Kidney epithelial cell (primary cell): ENCODE results near the gene POP4. TPM values are rescaled to one million over a fixed set of nuclear protein-coding genes. Genes with fewer than 3 reads are reported as not detected.

ENCODE experiments used
- DNase-seq: peaks from one replicate; pipeline ENCODE4 v3.0.0-alpha.2; 2010; ENCODE audit warnings: low read depth
- H3K27me3 ChIP-seq: 2 replicates; pipeline ENCODE4 v1.6.0; 2011; ENCODE audit warnings: low read length; ENCODE audit not compliant: control insufficient read depth, insufficient read depth
- H3K36me3 ChIP-seq: 2 replicates; pipeline ENCODE4 v1.5.1; 2011; ENCODE audit warnings: low read length; ENCODE audit not compliant: control insufficient read depth, insufficient read depth
- H3K4me3 ChIP-seq: 2 replicates; pipeline ENCODE4 v1.5.1; 2011; ENCODE audit warnings: low read depth, mild to moderate bottlenecking, control low read depth, low read length
- CTCF ChIP-seq: IDR thresholded peaks from 2 replicates; pipeline ENCODE4 v1.5.1; 2011; ENCODE audit warnings: mild to moderate bottlenecking, moderate library complexity, low read length, control low read depth, inconsistent platforms; ENCODE audit not compliant: insufficient read depth, poor library complexity, severe bottlenecking
- total RNA-seq: library from RNA; depleted of rRNA; stranded (reverse); fragments of >200 nt; gene quantifications from 2 replicates; pipeline ENCODE4 v1.2.3, GENCODE V29; 2015

The POP4 gene
- total RNA-seq, 1 donor from 2014 or later, result 68.1 TPM

- Histone ChIP-seq H3K36me3 (no peaks in the 10 kb centered on the region), H3K27me3 (peaks cover 6% of the 10 kb centered on the region), H3K4me3 (no peak overlapping the region)
- no peak for TF ChIP-seq CTCF
- DNase-seq, result no peak
Observed at GRCh38 chr19:29574510-29574909, 31.6 kb upstream of the POP4 start.

GRCh38 chr19:29576046-29576606, 30.0 kb upstream of the POP4 start:
- Histone ChIP-seq H3K36me3 (no peaks in the 10 kb centered on the region), H3K27me3 (peaks cover 6% of the 10 kb centered on the region), H3K4me3 (no peak overlapping the region)
- no peak for TF ChIP-seq CTCF
- DNase-seq, result no peak

GRCh38 chr19:29576761-29577648, 29.1 kb upstream of the POP4 start:
- DNase-seq, result no peak
- no peak for TF ChIP-seq CTCF
- Histone ChIP-seq H3K27me3 (peaks cover 6% of the 10 kb centered on the region), H3K4me3 (no peak overlapping the region), H3K36me3 (no peaks in the 10 kb centered on the region)

GRCh38 chr19:29577649-29577963, 28.5 kb upstream of the POP4 start:
- TF ChIP-seq CTCF, result no peak
- Histone ChIP-seq H3K27me3 (peaks cover 6% of the 10 kb centered on the region), H3K4me3 (no peak overlapping the region), H3K36me3 (no peaks in the 10 kb centered on the region)
- DNase-seq, result no peak

- Histone ChIP-seq H3K36me3 (no peaks in the 10 kb centered on the region), H3K4me3 (no peak overlapping the region), H3K27me3 (peaks cover 6% of the 10 kb centered on the region)
- DNase-seq, result no peak
- TF ChIP-seq CTCF, result no peak
Observed at GRCh38 chr19:29578349-29578748, 27.7 kb upstream of the POP4 start.

- H3K27me3 ChIP-seq, result peaks cover 6% of the 10 kb centered on the region
- H3K36me3 ChIP-seq, result no peaks in the 10 kb centered on the region
- H3K4me3 ChIP-seq, result no peak overlapping the region
- no peak for TF ChIP-seq CTCF
- DNase-seq, result no peak
Observed at GRCh38 chr19:29579308-29579910, 26.7 kb upstream of the POP4 start.
